GM12873 (cell line): ENCODE results near the gene STK4.

Experiments
- TF ChIP-seq, protein P1 (sequence below): IDR thresholded peaks from 2 replicates; pipeline ENCODE4 v1.5.1; 2012; ENCODE audit warnings: low read depth, mild to moderate bottlenecking, moderate library complexity, low read length, control low read depth; ENCODE audit not compliant: insufficient read depth; ENCODE audit errors: missing control alignments

The STK4 gene

DNA sequence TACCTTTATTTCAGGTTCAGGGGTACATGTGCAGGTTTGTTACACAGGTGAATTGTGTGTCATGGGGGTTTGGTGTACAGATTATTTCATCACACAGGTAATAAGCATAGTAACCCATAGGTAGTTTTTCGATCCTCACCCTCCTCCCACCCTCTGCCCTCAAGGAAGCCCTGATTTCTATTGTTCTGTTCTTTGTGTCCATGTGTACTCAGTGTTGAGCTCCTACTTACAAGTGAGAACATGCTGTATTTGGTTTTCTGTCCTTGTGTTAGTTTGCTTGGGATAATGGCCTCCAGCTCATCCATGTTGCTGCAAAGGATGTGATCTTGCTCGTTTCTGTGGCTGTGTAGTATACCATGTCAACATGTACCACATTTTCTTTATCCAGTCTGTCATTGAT lies 66.0 kb downstream of the STK4 start:
- TF ChIP-seq, protein P1, sequence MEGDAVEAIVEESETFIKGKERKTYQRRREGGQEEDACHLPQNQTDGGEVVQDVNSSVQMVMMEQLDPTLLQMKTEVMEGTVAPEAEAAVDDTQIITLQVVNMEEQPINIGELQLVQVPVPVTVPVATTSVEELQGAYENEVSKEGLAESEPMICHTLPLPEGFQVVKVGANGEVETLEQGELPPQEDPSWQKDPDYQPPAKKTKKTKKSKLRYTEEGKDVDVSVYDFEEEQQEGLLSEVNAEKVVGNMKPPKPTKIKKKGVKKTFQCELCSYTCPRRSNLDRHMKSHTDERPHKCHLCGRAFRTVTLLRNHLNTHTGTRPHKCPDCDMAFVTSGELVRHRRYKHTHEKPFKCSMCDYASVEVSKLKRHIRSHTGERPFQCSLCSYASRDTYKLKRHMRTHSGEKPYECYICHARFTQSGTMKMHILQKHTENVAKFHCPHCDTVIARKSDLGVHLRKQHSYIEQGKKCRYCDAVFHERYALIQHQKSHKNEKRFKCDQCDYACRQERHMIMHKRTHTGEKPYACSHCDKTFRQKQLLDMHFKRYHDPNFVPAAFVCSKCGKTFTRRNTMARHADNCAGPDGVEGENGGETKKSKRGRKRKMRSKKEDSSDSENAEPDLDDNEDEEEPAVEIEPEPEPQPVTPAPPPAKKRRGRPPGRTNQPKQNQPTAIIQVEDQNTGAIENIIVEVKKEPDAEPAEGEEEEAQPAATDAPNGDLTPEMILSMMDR: no peak

DNA sequence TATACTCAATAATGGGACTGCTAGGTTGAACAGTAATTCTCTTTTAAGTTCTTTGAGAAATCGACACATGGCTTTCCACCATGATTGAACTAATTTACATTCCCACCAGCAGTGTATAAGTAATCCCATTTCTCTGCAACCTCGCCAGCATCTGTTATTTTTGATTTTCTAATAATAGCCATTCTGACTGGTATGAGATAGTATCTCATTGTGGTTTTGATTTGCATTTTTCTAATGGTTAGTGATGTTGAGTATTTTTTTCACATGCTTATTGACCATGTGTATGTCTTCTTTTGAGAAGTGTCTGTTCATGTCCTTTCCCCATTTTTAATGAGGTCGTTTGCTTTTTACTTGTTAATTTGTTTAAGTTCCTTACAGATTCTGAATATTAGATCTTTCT lies 66.5 kb downstream of the STK4 start:
- TF ChIP-seq, protein P1: no peak

DNA sequence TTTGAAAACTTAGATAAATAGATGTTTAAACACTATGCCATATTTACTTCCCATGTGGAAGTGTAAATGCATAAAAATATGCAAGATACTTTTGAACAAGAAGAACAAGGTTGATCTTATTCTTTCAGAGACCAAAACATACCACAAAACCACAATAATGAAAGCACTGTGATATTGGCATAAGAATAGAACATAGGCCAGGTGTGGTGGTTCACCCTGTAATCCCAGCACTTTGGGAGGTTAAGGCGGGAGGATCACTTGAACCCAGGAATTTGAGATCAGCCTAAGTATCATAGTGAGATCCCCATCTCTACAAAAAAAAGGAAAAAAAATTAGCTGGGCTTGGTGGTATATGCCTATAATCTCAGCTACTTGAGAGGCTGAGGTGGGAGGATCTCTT lies 68.1 kb downstream of the STK4 start:
- TF ChIP-seq, protein P1: no peak

DNA sequence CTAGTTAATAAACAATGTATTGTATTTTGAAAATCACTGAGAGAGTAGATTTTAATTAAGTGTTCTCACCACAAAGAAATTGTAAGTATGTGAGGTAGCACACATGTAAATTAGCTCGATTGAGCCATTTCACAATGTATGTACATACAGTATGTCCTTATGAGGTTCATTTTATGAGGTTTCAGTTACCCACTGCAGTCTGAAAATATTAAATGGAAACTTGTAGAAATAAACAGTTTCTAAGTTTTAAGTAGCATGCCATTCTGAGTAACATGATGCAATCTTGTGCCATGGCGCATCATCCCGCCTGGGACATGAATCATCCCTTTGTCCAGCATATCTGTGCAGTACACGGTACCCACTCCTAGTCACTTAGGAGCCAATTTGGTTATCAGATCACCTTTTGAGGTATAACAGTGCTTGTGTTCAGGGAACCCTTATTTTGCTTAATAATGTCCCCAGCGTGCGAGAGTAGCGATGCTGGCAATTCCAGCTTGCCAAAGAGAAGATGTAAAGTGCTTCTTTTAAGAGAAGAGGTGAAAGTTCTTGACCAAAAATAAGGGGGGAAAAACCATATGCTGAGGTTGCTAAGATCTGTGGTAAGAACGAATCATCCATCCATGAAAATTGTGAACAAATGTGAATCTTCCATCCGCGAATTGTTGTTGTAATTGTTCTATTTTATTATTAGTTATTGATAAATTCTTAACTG lies 69.9 kb downstream of the STK4 start:
- TF ChIP-seq, protein P1: no peak

DNA sequence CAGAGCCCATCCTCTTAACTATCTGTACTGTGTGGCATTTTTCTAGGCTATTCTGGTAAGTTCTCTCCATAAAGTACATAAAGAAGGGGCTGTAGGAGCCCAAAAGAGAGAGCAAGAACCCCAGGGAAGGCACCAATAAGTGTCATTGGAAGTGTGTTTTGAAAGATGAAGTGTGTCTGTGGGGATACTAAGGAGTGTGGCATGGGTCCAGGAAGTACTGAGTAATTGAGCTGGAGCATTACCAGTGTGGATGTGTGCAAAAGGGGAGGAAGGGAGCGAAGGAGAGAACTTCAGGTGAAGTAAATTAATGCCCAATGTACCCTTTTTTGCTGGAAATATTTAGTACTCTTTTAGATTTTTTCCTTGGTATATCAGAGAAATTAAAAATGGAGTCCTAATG lies 70.7 kb downstream of the STK4 start:
- TF ChIP-seq, protein P1: no peak

DNA sequence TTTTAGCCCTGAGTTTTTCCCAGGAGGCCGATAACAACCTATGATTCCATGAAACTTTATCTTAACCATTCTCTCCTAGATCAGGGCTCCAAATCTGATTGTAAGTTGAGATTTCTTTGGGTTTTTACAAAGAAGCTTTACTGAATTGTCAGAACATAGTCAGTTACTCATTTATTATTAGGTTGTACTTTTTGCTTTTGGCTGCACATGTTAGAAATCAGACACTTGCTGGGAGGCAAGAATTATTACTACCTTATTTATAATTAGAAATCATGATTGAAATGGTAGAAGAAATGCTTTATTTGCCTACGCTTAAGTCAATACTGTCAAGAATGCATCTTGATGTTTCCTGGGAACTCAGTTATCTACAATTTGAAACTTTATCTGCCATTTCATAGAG lies 71.3 kb downstream of the STK4 start:
- TF ChIP-seq, protein P1: no peak

DNA sequence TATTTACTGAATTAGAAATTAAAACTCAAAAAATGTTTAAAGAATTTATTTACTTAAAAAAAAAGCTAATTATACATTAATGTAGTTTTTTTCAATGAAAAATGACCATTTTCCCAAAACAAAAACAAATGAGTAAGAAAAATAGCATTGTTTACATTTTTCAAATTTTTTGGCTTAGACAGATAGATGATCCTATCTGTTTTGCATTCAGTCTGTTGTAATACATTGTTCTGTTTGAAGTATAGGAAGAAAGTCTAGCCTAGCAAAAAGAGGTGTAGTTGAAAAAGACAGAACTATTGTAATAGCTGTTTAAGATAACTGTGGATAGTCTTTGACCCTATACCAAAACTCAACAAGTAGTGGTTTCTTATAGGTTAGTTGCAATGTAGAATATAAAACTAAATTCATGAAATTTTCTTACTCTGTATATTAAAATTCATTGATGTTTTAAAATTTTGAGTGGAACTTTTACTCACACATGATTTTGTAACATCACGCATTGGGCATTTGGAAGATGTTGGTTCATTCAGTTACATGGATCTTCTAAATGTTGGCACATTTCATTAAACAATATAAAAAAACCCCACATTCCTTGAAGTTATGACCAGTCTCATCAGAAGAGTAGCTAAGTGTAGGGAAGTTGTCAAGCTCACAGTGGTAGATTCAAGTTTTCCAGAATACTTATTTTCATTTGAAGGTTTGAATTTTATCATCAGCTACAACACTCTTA lies 72.6 kb downstream of the STK4 start:
- TF ChIP-seq, protein P1: no peak
